ENCODE measurements around the gene ANKRD62.

ANKRD62 gene

DNA sequence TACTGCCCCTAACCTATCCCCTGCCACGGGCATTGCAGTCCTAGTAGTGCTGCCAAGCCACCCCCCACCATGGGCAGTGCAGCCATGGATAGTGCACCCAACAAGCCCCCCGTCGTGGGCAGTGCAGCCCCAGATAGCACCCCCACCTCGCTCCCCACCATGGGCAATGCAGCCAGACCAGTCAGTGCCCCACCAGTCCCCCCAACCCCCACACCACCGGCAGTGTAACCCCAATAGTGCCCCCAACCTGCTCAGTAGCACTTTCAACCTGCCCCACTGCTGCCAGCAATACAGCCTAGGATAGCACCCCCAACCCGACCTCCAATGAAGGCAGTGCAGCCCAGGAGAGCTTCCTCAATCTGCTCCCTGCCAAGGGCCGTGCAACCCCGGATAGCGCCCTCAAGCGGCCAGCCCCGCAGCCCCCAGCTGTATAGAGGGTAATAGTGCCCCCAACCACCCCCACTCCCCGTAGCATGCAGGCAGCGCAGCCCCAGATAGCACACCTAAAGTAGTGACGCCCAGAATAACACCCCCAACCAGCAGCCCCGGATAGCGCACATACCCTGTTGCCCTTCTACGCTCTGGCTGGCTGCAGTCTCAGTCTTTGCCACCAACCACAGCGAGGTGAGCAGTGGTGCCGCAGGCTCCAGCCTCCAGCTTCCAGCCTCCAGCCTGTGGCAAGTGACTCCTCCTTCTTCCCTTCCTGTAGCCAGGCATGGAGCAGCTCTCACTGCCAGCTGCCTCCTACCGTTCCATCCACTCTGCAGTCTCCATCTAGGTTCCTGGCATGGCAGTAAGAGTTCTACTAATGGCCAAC lies 45.4 kb upstream of the ANKRD62 start:
- peaks cover 3% of the 10 kb centered on the region for H3K9me3 ChIP-seq (ENCODE audit: insufficient read depth, low read depth, low read length)
- no peak overlapping the region for H2BK120ac ChIP-seq (ENCODE audit: insufficient read depth, low read length, poor library complexity)
- peak in 1 of 2 donors; percentile 18 for DNase-seq
- no peak overlapping the region for H3K14ac ChIP-seq (ENCODE audit: low read length)
- H3K9ac ChIP-seq (ENCODE audit: low read length): no peak overlapping the region
- H2BK5ac ChIP-seq (ENCODE audit: low read depth, low read length, poor library complexity): no peak overlapping the region
- H4K12ac ChIP-seq (ENCODE audit: low read depth, low read length): no peak overlapping the region
- H4K91ac ChIP-seq (ENCODE audit: low read depth, low read length): no peak overlapping the region
- no CpG with 5 or more reads among the region's 20 CpGs for WGBS (ENCODE audit: extremely low coverage, insufficient coverage, insufficient read length)
- H3K36me3 ChIP-seq (ENCODE audit: control insufficient read depth in 1 of 2, insufficient read depth in 2 of 2, low read length in 2 of 2): no peaks in the 10 kb centered on the region
- H3K4me2 ChIP-seq (ENCODE audit: low read length): no peak overlapping the region
- no peak overlapping the region for H2AFZ ChIP-seq (ENCODE audit: insufficient read depth, low read length, poor library complexity)
- H3K4ac ChIP-seq (ENCODE audit: low read depth, low read length): no peak overlapping the region
- H3K27me3 ChIP-seq (ENCODE audit: insufficient read depth, low read length): no peaks in the 10 kb centered on the region
- H3K79me2 ChIP-seq (ENCODE audit: control insufficient read depth, insufficient read depth, low read length, poor library complexity): no peaks in the 10 kb centered on the region
- no peak overlapping the region for H3K18ac ChIP-seq (ENCODE audit: low read length)
- no peak overlapping the region for H3K23ac ChIP-seq (ENCODE audit: low read length)
- no peak overlapping the region for H3K4me3 ChIP-seq (ENCODE audit: low read depth, low read length)
- H2BK12ac ChIP-seq (ENCODE audit: low read length): no peak overlapping the region
- H2AK5ac ChIP-seq (ENCODE audit: low read length): no peak overlapping the region
- no peak overlapping the region for H4K8ac ChIP-seq (ENCODE audit: low read depth, low read length)
- no peaks in the 10 kb centered on the region for H3K4me1 ChIP-seq (ENCODE audit: control insufficient read depth in 1 of 2, insufficient read depth in 2 of 2, low read length in 2 of 2)
- H3K27ac ChIP-seq (ENCODE audit: low read depth, low read length): no peak overlapping the region
- no peaks in the 10 kb centered on the region for H3K79me1 ChIP-seq (ENCODE audit: low read length)

DNA sequence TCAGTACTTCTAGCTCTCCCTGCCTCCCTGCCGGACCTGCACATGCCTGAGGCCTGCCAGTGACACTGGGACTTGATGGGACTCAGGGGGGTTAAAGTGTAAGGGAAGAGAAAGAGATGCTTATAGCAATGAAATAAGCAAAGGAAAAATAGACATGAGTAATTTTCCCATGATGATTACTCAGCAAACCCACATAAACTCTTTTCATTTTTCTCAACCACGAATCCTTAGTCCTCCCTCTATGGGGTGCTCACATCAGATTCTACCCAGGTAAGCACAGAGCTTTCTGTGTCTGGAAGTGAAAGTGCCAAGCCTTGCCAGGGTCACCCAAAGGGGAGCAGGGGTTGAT lies 44.8 kb upstream of the ANKRD62 start:
- H3K79me1 ChIP-seq (ENCODE audit: low read length): no peaks in the 10 kb centered on the region
- H4K8ac ChIP-seq (ENCODE audit: low read depth, low read length): no peak overlapping the region
- no CpG with 5 or more reads among the region's 2 CpGs for WGBS (ENCODE audit: extremely low coverage, insufficient coverage, insufficient read length)
- no peak overlapping the region for H2BK12ac ChIP-seq (ENCODE audit: low read length)
- H2AK5ac ChIP-seq (ENCODE audit: low read length): no peak overlapping the region
- no peak for DNase-seq
- no peaks in the 10 kb centered on the region for H3K4me1 ChIP-seq (ENCODE audit: control insufficient read depth in 1 of 2, insufficient read depth in 2 of 2, low read length in 2 of 2)
- no peak overlapping the region for H4K91ac ChIP-seq (ENCODE audit: low read depth, low read length)
- no peaks in the 10 kb centered on the region for H3K27me3 ChIP-seq (ENCODE audit: insufficient read depth, low read length)
- H3K79me2 ChIP-seq (ENCODE audit: control insufficient read depth, insufficient read depth, low read length, poor library complexity): no peaks in the 10 kb centered on the region
- H2BK5ac ChIP-seq (ENCODE audit: low read depth, low read length, poor library complexity): no peak overlapping the region
- no peak overlapping the region for H3K14ac ChIP-seq (ENCODE audit: low read length)
- H2AFZ ChIP-seq (ENCODE audit: insufficient read depth, low read length, poor library complexity): no peak overlapping the region
- no peak overlapping the region for H3K27ac ChIP-seq (ENCODE audit: low read depth, low read length)
- no peak overlapping the region for H2BK120ac ChIP-seq (ENCODE audit: insufficient read depth, low read length, poor library complexity)
- H3K9me3 ChIP-seq (ENCODE audit: insufficient read depth, low read depth, low read length): peaks cover 3% of the 10 kb centered on the region
- H3K18ac ChIP-seq (ENCODE audit: low read length): no peak overlapping the region
- no peak overlapping the region for H3K4me3 ChIP-seq (ENCODE audit: low read depth, low read length)
- H3K23ac ChIP-seq (ENCODE audit: low read length): no peak overlapping the region
- H3K4me2 ChIP-seq (ENCODE audit: low read length): no peak overlapping the region
- no peak overlapping the region for H3K4ac ChIP-seq (ENCODE audit: low read depth, low read length)
- no peak overlapping the region for H4K12ac ChIP-seq (ENCODE audit: low read depth, low read length)
- H3K9ac ChIP-seq (ENCODE audit: low read length): no peak overlapping the region
- H3K36me3 ChIP-seq (ENCODE audit: control insufficient read depth in 1 of 2, insufficient read depth in 2 of 2, low read length in 2 of 2): no peaks in the 10 kb centered on the region

DNA sequence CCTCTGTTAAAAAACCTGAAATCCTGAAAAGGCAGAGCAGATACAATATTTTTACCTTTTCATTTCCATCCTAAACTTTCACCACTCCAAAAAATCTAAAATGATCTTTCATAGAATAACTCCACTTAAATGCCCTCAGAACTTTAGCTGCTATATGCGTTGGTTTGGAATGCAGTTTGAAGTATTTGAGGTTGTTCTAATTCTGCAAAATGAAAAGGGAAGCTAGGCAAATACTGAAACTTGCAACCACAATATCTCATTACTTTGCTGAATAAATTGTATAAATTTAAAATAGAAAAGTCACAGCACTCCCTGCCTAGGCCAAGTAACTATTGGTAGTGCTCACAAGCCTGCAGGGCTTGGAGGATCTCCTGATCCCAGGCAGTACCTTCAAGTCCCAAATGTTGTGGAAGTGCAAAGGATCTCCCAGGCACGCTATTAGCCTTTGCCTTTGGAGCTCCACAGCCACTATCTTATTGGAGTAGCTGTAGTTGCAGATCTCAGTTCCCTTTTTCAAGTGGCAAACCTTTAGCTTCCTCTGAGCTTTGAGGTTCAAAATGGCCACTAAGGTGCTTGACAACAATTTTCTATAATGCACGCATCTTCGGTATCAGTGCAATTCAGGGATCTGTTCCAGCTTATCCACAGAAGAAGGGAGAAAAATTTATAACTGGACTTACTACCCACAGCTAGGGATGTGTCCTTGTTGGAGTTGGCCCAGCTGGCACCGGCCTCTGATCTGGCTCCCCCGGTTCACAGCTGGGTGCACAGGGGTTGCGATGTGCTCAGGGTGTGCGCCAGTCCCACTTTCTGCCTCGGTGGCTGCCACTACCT lies 43.4 kb upstream of the ANKRD62 start:
- Histone ChIP-seq H3K18ac (ENCODE audit: low read length) (no peak overlapping the region), H3K36me3 (ENCODE audit: control insufficient read depth in 1 of 2, insufficient read depth in 2 of 2, low read length in 2 of 2) (no peaks in the 10 kb centered on the region), H3K27me3 (ENCODE audit: insufficient read depth, low read length) (no peaks in the 10 kb centered on the region), H3K4me2 (ENCODE audit: low read length) (no peak overlapping the region), H4K8ac (ENCODE audit: low read depth, low read length) (no peak overlapping the region), H2BK12ac (ENCODE audit: low read length) (no peak overlapping the region), H3K27ac (ENCODE audit: low read depth, low read length) (no peak overlapping the region), H2BK120ac (ENCODE audit: insufficient read depth, low read length, poor library complexity) (no peak overlapping the region), H4K12ac (ENCODE audit: low read depth, low read length) (no peak overlapping the region), H3K79me2 (ENCODE audit: control insufficient read depth, insufficient read depth, low read length, poor library complexity) (no peaks in the 10 kb centered on the region), H3K14ac (ENCODE audit: low read length) (no peak overlapping the region), H3K9ac (ENCODE audit: low read length) (no peak overlapping the region), H3K9me3 (ENCODE audit: insufficient read depth, low read depth, low read length) (peaks cover 3% of the 10 kb centered on the region), H3K4me1 (ENCODE audit: control insufficient read depth in 1 of 2, insufficient read depth in 2 of 2, low read length in 2 of 2) (no peaks in the 10 kb centered on the region), H2AFZ (ENCODE audit: insufficient read depth, low read length, poor library complexity) (no peak overlapping the region), H2BK5ac (ENCODE audit: low read depth, low read length, poor library complexity) (no peak overlapping the region), H4K91ac (ENCODE audit: low read depth, low read length) (no peak overlapping the region), H3K4me3 (ENCODE audit: low read depth, low read length) (no peak overlapping the region), H2AK5ac (ENCODE audit: low read length) (no peak overlapping the region), H3K23ac (ENCODE audit: low read length) (no peak overlapping the region), H3K79me1 (ENCODE audit: low read length) (no peaks in the 10 kb centered on the region), H3K4ac (ENCODE audit: low read depth, low read length) (no peak overlapping the region)
- WGBS (ENCODE audit: extremely low coverage, insufficient coverage, insufficient read length): no CpG with 5 or more reads among the region's 9 CpGs
- no peak for DNase-seq

DNA sequence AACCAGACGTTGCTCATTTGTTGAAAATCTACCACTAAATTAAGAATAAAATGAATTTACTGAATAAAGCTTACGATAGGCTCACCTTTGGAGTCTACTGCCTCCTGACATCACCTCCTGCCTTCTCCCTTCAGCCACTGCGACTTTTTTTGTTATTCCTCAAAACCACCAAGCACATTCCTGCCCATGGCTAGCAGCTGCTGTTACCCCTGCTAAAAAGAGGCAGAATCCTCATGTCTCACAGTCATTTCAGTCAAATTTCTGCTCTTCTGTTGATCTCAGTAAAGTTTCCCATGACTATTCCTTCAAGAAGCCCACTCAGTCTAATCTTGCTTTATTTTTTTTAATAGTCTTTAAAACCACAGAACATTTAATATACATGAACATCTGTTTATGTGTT lies 40.8 kb upstream of the ANKRD62 start:
- Histone ChIP-seq H3K23ac (ENCODE audit: low read length) (no peak overlapping the region), H4K8ac (ENCODE audit: low read depth, low read length) (no peak overlapping the region), H3K9ac (ENCODE audit: low read length) (no peak overlapping the region), H3K18ac (ENCODE audit: low read length) (no peak overlapping the region), H3K27me3 (ENCODE audit: insufficient read depth, low read length) (no peaks in the 10 kb centered on the region), H3K4me3 (ENCODE audit: low read depth, low read length) (no peak overlapping the region), H3K4me1 (ENCODE audit: control insufficient read depth in 1 of 2, insufficient read depth in 2 of 2, low read length in 2 of 2) (no peaks in the 10 kb centered on the region), H3K4ac (ENCODE audit: low read depth, low read length) (no peak overlapping the region), H2BK5ac (ENCODE audit: low read depth, low read length, poor library complexity) (no peak overlapping the region), H3K27ac (ENCODE audit: low read depth, low read length) (no peak overlapping the region), H2AK5ac (ENCODE audit: low read length) (no peak overlapping the region), H3K9me3 (ENCODE audit: insufficient read depth, low read depth, low read length) (peaks cover 3% of the 10 kb centered on the region), H3K79me2 (ENCODE audit: control insufficient read depth, insufficient read depth, low read length, poor library complexity) (no peaks in the 10 kb centered on the region), H4K91ac (ENCODE audit: low read depth, low read length) (no peak overlapping the region), H4K12ac (ENCODE audit: low read depth, low read length) (no peak overlapping the region), H3K4me2 (ENCODE audit: low read length) (no peak overlapping the region), H3K36me3 (ENCODE audit: control insufficient read depth in 1 of 2, insufficient read depth in 2 of 2, low read length in 2 of 2) (no peaks in the 10 kb centered on the region), H3K79me1 (ENCODE audit: low read length) (no peaks in the 10 kb centered on the region), H2BK12ac (ENCODE audit: low read length) (no peak overlapping the region), H2BK120ac (ENCODE audit: insufficient read depth, low read length, poor library complexity) (no peak overlapping the region), H3K14ac (ENCODE audit: low read length) (no peak overlapping the region), H2AFZ (ENCODE audit: insufficient read depth, low read length, poor library complexity) (no peak overlapping the region)
- no peak for DNase-seq
- no CpG with 5 or more reads among the region's 3 CpGs for WGBS (ENCODE audit: extremely low coverage, insufficient coverage, insufficient read length)

All from trophoblast cell (in vitro differentiated cells and primary cell).